Measurements from ENCODE around the gene ATP2B2.

The ATP2B2 gene

DNA sequence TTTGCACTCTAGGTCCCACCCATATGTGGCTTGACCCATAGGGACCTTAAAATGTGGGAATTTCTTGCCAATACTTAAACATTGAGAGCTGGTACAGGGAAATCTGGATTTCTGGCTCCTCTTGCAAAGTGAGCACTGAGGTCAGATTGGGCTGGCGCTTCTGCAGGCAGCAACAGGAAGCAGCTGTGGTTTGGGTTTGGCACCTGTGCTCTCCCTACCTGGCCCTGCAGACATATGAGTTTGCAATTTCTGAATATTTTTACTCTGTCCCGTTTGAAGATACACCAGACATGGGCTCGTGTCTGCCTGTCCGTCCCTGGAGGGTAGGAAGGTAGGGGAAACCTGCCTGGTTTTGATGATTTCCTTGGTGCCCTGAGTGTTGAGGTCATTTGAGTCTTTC is 109.7 kb downstream of the ATP2B2 start:
- in situ Hi-C loops (cut with HindIII; ENCODE audit: low pct_unique_long_range_greater_than_20kb, low sequenced_read_pairs): no loop called here
- no peak for DNase-seq (ENCODE audit: low read depth in 1 of 2, low spot score in 1 of 2)
- no peak for TF ChIP-seq JUND (IDR thresholded peaks at IDR 0.05; ENCODE audit: low read depth)

DNA sequence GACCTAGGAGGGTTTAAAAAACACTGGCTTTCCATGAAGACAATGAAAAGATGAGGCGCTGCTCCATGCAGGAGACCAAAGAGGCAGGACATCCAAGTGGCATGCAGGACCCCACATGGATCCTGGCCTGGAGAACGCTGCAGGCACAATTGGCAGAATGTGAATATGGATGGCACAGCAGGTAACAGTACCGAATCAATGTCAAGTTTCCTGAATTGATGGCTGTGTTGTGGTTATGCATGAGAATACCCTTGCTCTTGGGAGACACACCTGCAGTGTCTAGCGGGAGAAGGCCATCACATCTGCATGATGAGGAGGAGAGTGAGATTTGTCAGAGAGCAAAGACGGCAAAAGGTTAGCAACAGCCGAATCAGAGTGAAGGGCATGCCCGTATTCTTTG is 110.2 kb downstream of the ATP2B2 start:
- in situ Hi-C loops (cut with HindIII; ENCODE audit: low pct_unique_long_range_greater_than_20kb, low sequenced_read_pairs): no loop called here
- no peak for DNase-seq (ENCODE audit: low read depth in 1 of 2, low spot score in 1 of 2)
- no peak for TF ChIP-seq JUND (IDR thresholded peaks at IDR 0.05; ENCODE audit: low read depth)

DNA sequence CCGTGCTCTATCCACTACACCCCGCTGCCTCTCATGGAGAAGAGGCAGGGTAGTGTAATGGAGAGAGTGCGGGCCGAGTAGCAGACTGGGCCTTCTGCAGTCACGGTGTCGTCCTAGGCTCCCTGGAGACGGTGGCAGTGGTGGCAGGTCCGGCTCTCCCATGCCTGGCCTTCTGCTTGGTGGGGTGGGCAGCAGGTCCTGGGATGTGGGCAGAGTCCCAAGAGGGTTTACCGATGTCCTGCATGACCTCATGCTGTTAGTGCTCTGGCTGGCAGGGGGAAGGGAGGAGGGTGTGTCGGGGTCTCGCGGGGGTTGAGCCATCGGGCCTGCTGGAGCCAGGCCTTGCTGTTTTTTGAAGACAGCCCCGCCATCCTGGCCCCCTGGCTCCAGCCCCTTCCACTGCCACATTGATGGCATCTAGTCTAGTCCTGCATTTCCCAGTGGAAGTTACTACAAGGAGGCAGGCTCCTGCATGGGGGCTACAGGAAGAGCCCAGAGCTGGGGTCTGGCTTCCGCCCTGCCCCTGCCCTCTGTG is 110.8 kb downstream of the ATP2B2 start:
- in situ Hi-C loops (cut with HindIII; ENCODE audit: low pct_unique_long_range_greater_than_20kb, low sequenced_read_pairs): no loop called here
- no peak for TF ChIP-seq JUND (IDR thresholded peaks at IDR 0.05; ENCODE audit: low read depth)
- no peak for DNase-seq (ENCODE audit: low read depth in 1 of 2, low spot score in 1 of 2)

DNA sequence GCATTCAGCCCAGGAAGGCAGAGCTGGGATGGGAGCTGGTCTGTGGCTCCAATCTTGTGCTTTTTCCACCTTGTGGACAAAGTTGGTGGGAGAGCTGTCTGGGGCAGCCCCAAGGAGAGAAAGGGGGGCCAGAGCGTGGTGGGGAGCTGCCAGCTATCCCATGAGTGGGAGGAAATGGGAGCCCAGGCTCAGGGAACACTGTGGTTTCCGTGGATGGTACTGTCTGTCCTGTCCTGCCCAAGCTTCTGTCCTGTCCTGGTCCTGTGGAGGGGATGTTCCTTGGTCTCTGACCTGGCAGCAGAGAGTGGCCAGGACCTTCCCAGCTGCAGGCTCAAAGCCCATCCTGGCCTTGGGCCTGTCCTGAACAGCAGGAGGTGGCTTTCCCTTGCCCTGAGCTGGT is 111.9 kb downstream of the ATP2B2 start:
- no peak for TF ChIP-seq JUND (IDR thresholded peaks at IDR 0.05; ENCODE audit: low read depth)
- DNase-seq (ENCODE audit: low read depth in 1 of 2, low spot score in 1 of 2): no peak
- in situ Hi-C loops (cut with HindIII; ENCODE audit: low pct_unique_long_range_greater_than_20kb, low sequenced_read_pairs): no loop called here

DNA sequence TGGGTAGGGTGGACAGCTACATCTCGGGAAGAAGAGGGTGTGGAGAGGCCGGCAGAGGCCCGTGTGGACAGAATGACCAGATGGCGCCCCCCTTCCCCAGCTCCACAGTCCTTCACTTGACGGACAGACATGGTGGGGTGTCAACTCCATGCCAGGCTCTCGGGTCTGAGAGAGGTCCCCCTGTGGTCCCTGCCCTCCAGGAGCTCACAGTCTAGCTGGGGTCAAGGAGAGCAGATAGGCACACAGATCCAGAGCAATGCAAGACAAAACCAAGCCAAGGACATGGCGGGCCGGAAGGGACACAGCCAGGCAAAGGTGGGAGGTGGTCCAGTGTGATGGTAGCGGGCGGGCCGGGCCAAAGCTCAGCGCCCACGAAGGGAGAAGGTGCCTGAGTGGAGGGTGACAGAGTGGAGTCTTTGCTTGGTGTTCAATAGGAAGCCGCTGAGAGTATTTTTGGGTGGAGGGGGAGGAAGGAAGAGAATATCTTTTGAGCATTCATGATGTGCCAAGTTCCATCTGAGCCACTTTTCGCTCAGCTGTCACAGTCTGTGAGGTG is 112.4 kb downstream of the ATP2B2 start:
- TF ChIP-seq JUND (IDR thresholded peaks at IDR 0.05; ENCODE audit: low read depth): no peak
- in situ Hi-C loops (cut with HindIII; ENCODE audit: low pct_unique_long_range_greater_than_20kb, low sequenced_read_pairs): no loop called here
- no peak for DNase-seq (ENCODE audit: low read depth in 1 of 2, low spot score in 1 of 2)

DNA sequence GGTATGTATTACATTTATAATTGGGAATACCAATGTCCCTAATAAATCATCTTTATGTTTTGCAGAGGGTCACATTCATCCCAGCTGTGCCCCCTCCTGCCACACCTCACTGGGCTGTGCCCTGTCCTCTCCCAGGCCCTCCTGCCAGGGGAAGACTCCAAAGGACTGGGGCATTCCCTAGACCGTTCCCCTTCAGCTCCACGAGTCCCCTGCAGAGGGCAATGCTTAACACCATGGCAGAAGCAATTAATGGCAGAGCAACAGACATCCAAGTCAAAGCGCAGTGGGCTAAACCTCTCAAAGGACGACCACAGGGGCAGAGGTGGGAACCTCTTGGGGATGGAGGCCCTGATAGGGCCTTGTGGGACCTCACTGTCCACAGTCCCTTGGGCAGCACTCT is 113.1 kb downstream of the ATP2B2 start:
- peak in 1 of 2 experiments; percentile 13 for DNase-seq (ENCODE audit: low read depth in 1 of 2, low spot score in 1 of 2)
- TF ChIP-seq JUND (IDR thresholded peaks at IDR 0.05; ENCODE audit: low read depth): no peak
- in situ Hi-C loops (cut with HindIII; ENCODE audit: low pct_unique_long_range_greater_than_20kb, low sequenced_read_pairs): no loop called here

DNA sequence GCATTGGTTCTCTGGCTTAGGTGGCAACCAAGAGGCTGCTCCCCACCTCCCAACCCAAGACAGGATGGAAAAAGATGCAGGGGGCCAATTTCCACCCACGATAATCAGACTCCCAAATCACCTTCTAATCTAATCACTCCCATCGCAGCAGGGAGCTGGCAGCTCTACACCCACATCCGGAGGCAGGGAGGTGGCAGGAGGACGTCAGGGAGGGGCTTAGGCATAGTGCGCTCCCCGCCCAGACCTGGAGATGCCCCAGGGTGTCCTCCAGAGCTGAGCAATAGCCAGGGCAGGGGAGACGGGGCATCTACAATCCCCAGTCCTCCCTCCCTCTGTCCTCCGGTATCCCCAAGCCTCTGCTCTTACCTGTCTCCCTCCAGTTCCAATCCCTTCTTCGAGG is 114.0 kb downstream of the ATP2B2 start:
- in situ Hi-C loops (cut with HindIII; ENCODE audit: low pct_unique_long_range_greater_than_20kb, low sequenced_read_pairs): no loop called here
- TF ChIP-seq JUND (IDR thresholded peaks at IDR 0.05; ENCODE audit: low read depth): no peak
- DNase-seq (ENCODE audit: low read depth in 1 of 2, low spot score in 1 of 2): no peak

DNA sequence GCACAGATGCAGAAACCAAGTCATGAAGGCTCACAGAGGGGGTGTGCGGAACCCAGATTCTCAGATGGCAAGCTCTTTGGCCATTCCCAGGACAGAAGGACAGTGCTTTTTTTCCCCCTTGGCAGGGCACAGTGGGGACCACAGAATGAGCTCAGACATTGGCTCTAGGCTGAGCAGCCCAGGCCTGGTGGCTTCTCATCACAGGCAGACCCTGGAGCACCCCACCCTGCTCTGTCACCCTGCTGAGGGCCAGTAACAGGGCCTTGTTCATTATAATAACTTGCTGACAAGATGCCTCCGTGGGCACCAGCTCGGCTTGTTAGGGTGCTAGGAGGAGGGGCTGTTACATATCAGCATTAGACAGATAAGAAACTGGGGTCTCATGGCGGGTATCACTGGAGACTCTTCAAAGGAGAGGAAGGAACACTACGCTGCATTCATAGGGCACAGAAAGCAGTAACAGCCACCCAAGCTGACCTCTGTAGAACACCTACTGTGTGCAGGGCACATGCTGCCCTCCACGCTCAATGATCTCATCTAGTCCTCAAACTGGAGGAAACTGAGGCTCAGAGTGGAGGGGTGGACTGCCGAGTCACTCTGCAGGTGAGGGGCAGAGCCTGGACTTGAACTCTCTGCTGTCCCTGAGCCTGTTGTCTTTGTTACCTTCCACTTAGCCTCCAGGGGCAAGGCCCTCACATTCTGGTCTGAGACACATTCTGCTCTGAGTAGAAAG is 114.6 kb downstream of the ATP2B2 start:
- no peak for DNase-seq (ENCODE audit: low read depth in 1 of 2, low spot score in 1 of 2)
- in situ Hi-C loops (cut with HindIII; ENCODE audit: low pct_unique_long_range_greater_than_20kb, low sequenced_read_pairs): no loop called here
- TF ChIP-seq JUND (IDR thresholded peaks at IDR 0.05; ENCODE audit: low read depth): no peak

DNA sequence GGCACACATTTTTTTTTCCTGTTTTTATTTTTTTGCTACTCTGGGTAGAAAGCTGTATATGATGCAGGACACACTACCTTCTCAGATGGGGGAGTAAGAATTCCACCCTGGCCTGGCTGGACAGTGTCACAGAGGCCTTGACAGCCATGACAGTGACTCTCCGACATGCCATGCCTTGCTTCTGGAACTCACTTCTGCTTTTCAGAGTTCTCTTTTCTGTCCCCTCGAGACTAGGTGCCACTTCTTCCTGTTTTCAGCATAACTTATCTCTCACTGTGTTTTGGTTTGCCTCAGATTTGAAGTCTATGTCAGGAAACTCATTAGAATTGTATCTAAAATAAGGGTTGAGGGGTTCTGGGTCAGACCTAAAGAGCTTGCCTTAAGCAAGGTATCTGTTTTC is 115.4 kb downstream of the ATP2B2 start:
- no peak for DNase-seq (ENCODE audit: low read depth in 1 of 2, low spot score in 1 of 2)
- no peak for TF ChIP-seq JUND (IDR thresholded peaks at IDR 0.05; ENCODE audit: low read depth)
- in situ Hi-C loops (cut with HindIII; ENCODE audit: low pct_unique_long_range_greater_than_20kb, low sequenced_read_pairs): no loop called here

DNA sequence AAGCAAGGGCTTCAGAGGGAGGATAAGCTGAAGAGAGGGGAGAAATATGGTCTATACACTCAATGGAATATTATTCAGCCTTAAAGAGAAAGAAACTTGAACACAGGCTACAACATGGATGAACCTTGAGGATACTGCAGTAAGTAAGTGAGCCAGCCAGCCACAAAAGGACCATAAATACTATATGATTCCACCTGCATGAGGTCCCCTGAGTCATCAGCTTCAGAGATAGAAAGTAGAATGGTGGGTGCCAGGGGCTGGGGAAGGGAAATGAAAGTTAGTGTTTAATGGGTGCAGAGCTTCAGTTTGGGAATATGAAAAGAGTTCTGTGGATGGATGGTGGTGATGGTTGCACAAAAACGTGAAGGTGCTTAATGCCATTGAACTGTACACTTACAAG is 116.0 kb downstream of the ATP2B2 start:
- no peak for TF ChIP-seq JUND (IDR thresholded peaks at IDR 0.05; ENCODE audit: low read depth)
- in situ Hi-C loops (cut with HindIII; ENCODE audit: low pct_unique_long_range_greater_than_20kb, low sequenced_read_pairs): no loop called here
- DNase-seq (ENCODE audit: low read depth in 1 of 2, low spot score in 1 of 2): no peak

DNA sequence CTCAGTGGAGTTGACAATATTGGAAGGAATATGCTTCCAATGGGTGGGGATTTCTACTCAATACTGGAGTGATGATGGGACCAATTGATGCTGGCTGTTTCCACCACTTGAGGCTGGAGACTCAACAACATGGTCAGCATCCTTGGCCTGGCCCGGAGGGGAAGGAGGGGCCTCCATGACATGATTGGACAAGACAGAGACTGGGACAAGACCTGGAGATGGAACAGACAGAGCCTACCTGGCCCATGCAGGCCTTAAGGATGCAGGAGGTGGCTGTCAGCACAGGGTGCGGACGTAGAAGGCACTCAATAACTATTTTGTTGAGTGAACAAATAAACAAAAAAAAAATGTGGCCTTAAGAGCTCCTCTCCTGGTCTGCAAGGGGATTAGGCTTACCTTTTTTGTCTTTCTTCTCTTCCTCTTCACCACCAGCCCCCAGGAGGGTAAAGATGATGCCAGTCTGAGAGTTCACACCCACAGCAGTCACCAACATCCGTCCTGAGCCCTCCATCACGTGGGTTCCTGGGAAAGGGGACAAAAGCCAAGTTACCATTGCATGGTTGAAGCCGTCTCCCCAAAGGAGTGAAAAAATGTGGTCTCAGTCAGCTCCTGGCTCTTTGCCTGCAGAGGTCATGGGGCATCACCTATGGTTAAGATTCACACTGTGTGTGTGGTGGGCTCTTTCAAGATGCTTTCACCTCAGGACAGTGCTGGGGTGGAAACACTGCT is 117.3 kb downstream of the ATP2B2 start:
- DNase-seq (ENCODE audit: low read depth in 1 of 2, low spot score in 1 of 2): peak in 1 of 2 experiments; percentile 47
- TF ChIP-seq JUND (IDR thresholded peaks at IDR 0.05; ENCODE audit: low read depth): no peak
- in situ Hi-C loops (cut with HindIII; ENCODE audit: low pct_unique_long_range_greater_than_20kb, low sequenced_read_pairs): no loop called here

DNA sequence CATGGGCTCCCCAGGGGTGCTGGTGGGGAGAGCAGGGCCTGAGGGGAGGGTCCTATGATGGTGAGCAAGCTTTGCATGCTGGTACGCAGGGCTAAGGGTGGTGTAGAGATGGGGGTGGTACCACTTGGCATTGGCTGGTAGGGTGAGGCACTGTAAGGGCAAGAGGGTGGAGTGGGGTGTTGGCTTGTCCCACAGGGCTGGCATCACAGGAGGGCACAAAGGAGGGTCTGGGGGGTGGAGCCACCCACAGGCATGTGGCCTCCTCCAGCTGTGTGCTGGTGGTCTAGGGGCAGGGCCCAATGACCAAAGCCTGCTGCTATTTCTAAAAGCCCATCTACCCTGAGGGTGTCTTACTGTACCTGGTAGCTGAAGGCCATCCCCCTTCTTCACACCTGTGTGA is 119.3 kb downstream of the ATP2B2 start:
- in situ Hi-C loops (cut with HindIII; ENCODE audit: low pct_unique_long_range_greater_than_20kb, low sequenced_read_pairs): no loop called here

More for the DNA sequence above, 119.3 kb downstream of the ATP2B2 start:
- TF ChIP-seq JUND (IDR thresholded peaks at IDR 0.05; ENCODE audit: low read depth): no peak
- DNase-seq (ENCODE audit: low read depth in 1 of 2, low spot score in 1 of 2): no peak

Measured in T47D (cell line).